CD4-positive, CD25-positive, alpha-beta regulatory T cell (primary cell): ENCODE data around the gene KRT32. TPM values are rescaled to one million over a fixed set of nuclear protein-coding genes. Genes with fewer than 3 reads are reported as not detected.
"Not testable (repeated sequence)": the region's sequence is repeated elsewhere in the genome, so short reads cannot be mapped to it uniquely, and the experiment has no call there.

Experiments
- ATAC-seq, 2 donors: fragments of 150-1000 bp; cut with Tn5 transposase; one replicate each; pipeline ENCODE4 v1.10.0; 2021; ENCODE audit warnings: low read depth in 2 of 2, moderate number of reproducible peaks in 2 of 2, moderate library complexity in 1 of 2
- DNase-seq, 3 donors: peaks; one replicate each; pipeline versions ENCODE4 v3.0.0 to v3.0.0-alpha.2; 2012 to 2022; ENCODE audit warnings: mixed read lengths in 1 of 3
- H3K27ac ChIP-seq: one replicate; pipeline ENCODE4 v1.7.0; 2013; ENCODE audit warnings: mild to moderate bottlenecking, low read length; ENCODE audit not compliant: insufficient read depth, poor library complexity, severe bottlenecking
- H3K27me3 ChIP-seq: one replicate; pipeline ENCODE4 v1.7.0; 2013; ENCODE audit warnings: low read length; ENCODE audit not compliant: control insufficient read depth, insufficient read depth
- H3K36me3 ChIP-seq: one replicate; pipeline ENCODE4 v1.7.0; 2013; ENCODE audit warnings: mild to moderate bottlenecking, low read length, moderate library complexity; ENCODE audit not compliant: control insufficient read depth, insufficient read depth
- H3K4me1 ChIP-seq: 2 replicates; pipeline ENCODE4 v1.7.0; 2013; ENCODE audit warnings: mild to moderate bottlenecking, low read length; ENCODE audit not compliant: insufficient read depth, control insufficient read depth, poor library complexity, severe bottlenecking
- H3K4me3 ChIP-seq: one replicate; pipeline ENCODE4 v1.7.0; 2013; ENCODE audit warnings: low read depth, mild to moderate bottlenecking, low read length, moderate library complexity
- H3K9me3 ChIP-seq, 2 experiments: 1 replicate in 1 of 2; 2 replicates in 1 of 2; pipeline ENCODE4 v1.7.0; 2013; ENCODE audit warnings: low read length in 2 of 2, mild to moderate bottlenecking in 1 of 2, moderate library complexity in 1 of 2; ENCODE audit not compliant: control insufficient read depth in 2 of 2
- H3K27ac Mint-ChIP-seq, 3 donors: one replicate each; pipeline ENCODE4 v1.8.0; 2020 to 2022; ENCODE audit warnings: mild to moderate bottlenecking in 3 of 3, mixed read lengths in 3 of 3, moderate library complexity in 2 of 3
- H3K27me3 Mint-ChIP-seq: one replicate; pipeline ENCODE4 v1.8.0; 2022; ENCODE audit warnings: mild to moderate bottlenecking, mixed read lengths
- H3K36me3 Mint-ChIP-seq: one replicate; pipeline ENCODE4 v1.8.0; 2020; ENCODE audit warnings: mixed read lengths
- H3K4me1 Mint-ChIP-seq, 4 donors: one replicate each; pipeline ENCODE4 v1.8.0; 2020 to 2022; ENCODE audit warnings: mixed read lengths in 4 of 4, mild to moderate bottlenecking in 1 of 4
- H3K4me3 Mint-ChIP-seq, 4 donors: one replicate each; pipeline ENCODE4 v1.8.0; 2020 to 2022; ENCODE audit warnings: mild to moderate bottlenecking in 4 of 4, mixed read lengths in 4 of 4, moderate library complexity in 3 of 4
- H3K9me3 Mint-ChIP-seq, 7 donors: one replicate each; pipeline ENCODE4 v1.8.0; 2020 to 2022; ENCODE audit warnings: mixed read lengths in 7 of 7, mild to moderate bottlenecking in 3 of 7, moderate library complexity in 2 of 7
- polyA plus RNA-seq, 4 donors: library from polyadenylated mRNA; unstranded; fragments of 300-500 nt; fragmentation: Illumina TruSeq; gene quantifications; one replicate each; pipeline ENCODE4 v1.2.3, GENCODE V29; 2021
- total RNA-seq: library from RNA; stranded (reverse); gene quantifications from one replicate; pipeline ENCODE4 v1.2.3, GENCODE V29; 2022

The KRT32 gene
- total and polyA plus RNA-seq, 5 donors from 2014 or later: not detected

- DNase-seq (no peak), ATAC-seq (no peak)
- no peaks in the 10 kb centered on the region for H3K9me3 Mint-ChIP-seq
- H3K9me3 ChIP-seq: no peaks in the 10 kb centered on the region
- H3K36me3 Mint-ChIP-seq: no peaks in the 10 kb centered on the region
- H3K27me3 ChIP-seq: peaks cover 5% of the 10 kb centered on the region
- H3K4me1 ChIP-seq: no peaks in the 10 kb centered on the region
- H3K27ac ChIP-seq: no peak overlapping the region
- peaks cover 5% of the 10 kb centered on the region for H3K27me3 Mint-ChIP-seq
- no peak overlapping the region for H3K4me3 Mint-ChIP-seq
- no peak overlapping the region for H3K4me3 ChIP-seq
- no peak overlapping the region for H3K27ac Mint-ChIP-seq
- H3K36me3 ChIP-seq: no peaks in the 10 kb centered on the region
- no peaks in the 10 kb centered on the region for H3K4me1 Mint-ChIP-seq
These were observed 32.8 kb downstream of the KRT32 start for GRCh38 chr17:41434415-41434814.

DNA sequence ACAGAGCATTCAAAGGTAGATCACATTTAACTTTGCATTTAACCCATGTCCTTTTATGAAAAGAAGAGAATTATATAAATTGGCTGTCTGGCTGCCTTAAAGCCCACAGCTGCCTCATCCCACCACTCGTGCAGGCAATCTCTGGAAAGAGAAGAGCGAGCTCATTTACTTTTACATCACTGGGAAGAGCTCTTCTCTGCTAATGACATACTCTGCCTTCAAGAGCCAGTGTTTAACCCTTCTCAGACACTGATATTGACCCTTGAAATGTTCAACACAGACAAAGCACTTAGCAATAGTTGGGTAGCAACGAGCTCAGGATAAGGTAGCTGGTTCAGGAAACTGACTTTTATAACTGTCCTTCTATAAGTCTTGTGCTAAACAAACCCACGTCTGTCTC, 33.2 kb downstream of the KRT32 start:
- Mint-ChIP-seq H3K27me3 (peaks cover 5% of the 10 kb centered on the region), H3K4me1 (no peaks in the 10 kb centered on the region), H3K4me3 (no peak overlapping the region), H3K9me3 (no peaks in the 10 kb centered on the region), H3K36me3 (no peaks in the 10 kb centered on the region), H3K27ac (no peak overlapping the region)
- H3K4me1 ChIP-seq: no peaks in the 10 kb centered on the region
- H3K27me3 ChIP-seq: peaks cover 5% of the 10 kb centered on the region
- H3K4me3 ChIP-seq: no peak overlapping the region
- no peak overlapping the region for H3K27ac ChIP-seq
- H3K36me3 ChIP-seq: no peaks in the 10 kb centered on the region
- H3K9me3 ChIP-seq: no peaks in the 10 kb centered on the region
- ATAC-seq (no peak), DNase-seq (no peak)

DNA sequence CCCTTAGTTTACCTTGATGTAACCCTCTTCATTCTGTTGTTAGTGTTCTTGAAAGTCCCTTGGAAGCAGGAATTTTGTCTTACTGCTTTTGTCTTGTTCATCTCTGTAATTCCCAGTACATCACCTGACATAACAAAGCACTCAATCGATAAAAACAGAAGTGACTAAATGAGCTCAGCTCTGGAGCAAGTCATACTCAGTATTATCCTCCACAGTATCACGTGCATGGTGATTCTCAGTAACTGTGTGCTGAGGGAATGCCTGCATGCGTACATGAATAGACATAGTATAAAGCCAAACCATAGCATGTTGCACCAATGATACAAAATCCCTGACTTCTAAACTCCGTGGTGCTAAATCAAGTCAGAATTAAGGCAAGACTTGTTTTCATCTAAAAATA, 33.6 kb downstream of the KRT32 start:
- no peak overlapping the region for H3K4me3 ChIP-seq
- H3K9me3 ChIP-seq: no peaks in the 10 kb centered on the region
- ATAC-seq: no peak
- H3K36me3 Mint-ChIP-seq: no peaks in the 10 kb centered on the region
- H3K4me3 Mint-ChIP-seq: no peak overlapping the region
- peaks cover 5% of the 10 kb centered on the region for H3K27me3 Mint-ChIP-seq
- H3K9me3 Mint-ChIP-seq: no peaks in the 10 kb centered on the region
- peak overlapping the region in 1 of 3 donors; percentile 83 for H3K27ac Mint-ChIP-seq
- H3K36me3 ChIP-seq: no peaks in the 10 kb centered on the region
- H3K27me3 ChIP-seq: peaks cover 5% of the 10 kb centered on the region
- no peak for DNase-seq
- no peaks in the 10 kb centered on the region for H3K4me1 Mint-ChIP-seq
- no peak overlapping the region for H3K27ac ChIP-seq
- H3K4me1 ChIP-seq: no peaks in the 10 kb centered on the region

- H3K27ac Mint-ChIP-seq, H3K4me1 ChIP-seq, H3K4me1 Mint-ChIP-seq, H3K4me3 ChIP-seq, H3K27me3 ChIP-seq, H3K4me3 Mint-ChIP-seq, DNase-seq, H3K36me3 Mint-ChIP-seq, ATAC-seq, H3K36me3 ChIP-seq, H3K27ac ChIP-seq, H3K9me3 Mint-ChIP-seq, H3K9me3 ChIP-seq: not testable (repeated sequence)
- peaks cover 12% of the 10 kb centered on the region for H3K27me3 Mint-ChIP-seq
These were observed 36.8 kb downstream of the KRT32 start for GRCh38 chr17:41430376-41430775.

- Mint-ChIP-seq H3K27ac (no peak overlapping the region), H3K9me3 (no peaks in the 10 kb centered on the region), H3K4me1 (no peaks in the 10 kb centered on the region), H3K4me3 (no peak overlapping the region), H3K36me3 (no peaks in the 10 kb centered on the region), H3K27me3 (peaks cover 12% of the 10 kb centered on the region)
- Histone ChIP-seq H3K27ac (no peak overlapping the region), H3K36me3 (no peaks in the 10 kb centered on the region), H3K9me3 (no peaks in the 10 kb centered on the region), H3K27me3 (peaks cover 3% of the 10 kb centered on the region), H3K4me3 (no peak overlapping the region), H3K4me1 (no peaks in the 10 kb centered on the region)
- ATAC-seq: no peak
- no peak for DNase-seq
These were observed 37.5 kb downstream of the KRT32 start for GRCh38 chr17:41429667-41430066.

DNA sequence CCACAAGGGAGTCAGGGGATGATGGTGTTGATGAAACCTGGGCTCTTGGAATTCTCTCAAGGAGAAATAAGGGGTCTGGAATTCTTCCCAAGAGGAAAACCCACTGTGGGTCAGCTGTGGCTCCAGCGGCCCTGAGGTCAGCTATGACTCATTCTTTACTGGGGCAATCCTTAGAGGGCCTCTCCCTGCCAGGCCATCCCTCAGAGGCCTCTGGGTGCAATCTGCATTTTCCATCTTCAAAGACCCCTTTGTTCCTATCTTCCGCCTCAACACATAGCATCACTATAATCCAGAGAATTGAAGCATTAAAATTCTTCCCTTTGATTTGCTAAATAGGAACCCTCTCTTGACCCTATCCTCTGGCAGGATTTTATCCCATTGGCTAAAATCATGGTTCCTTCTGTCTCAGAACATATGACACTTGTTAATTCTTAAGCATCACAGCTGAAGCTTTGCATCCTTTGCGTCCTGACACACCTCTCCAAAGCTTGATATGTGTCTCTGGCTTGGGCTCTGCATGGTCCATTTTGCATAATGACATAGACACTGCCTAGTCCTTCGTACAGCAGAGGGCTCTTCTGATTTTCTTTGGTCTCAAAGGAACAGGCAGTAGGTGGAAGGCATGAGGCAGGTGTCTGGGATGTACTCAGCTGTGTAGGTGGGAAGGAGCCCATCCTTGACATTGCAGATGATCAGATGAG, 38.4 kb downstream of the KRT32 start:
- Histone ChIP-seq H3K27me3 (peaks cover 3% of the 10 kb centered on the region), H3K36me3 (no peaks in the 10 kb centered on the region), H3K27ac (no peak overlapping the region), H3K4me3 (no peak overlapping the region), H3K4me1 (no peaks in the 10 kb centered on the region), H3K9me3 (no peaks in the 10 kb centered on the region)
- no peak overlapping the region for H3K27ac Mint-ChIP-seq
- no peak for ATAC-seq
- peaks cover 12% of the 10 kb centered on the region for H3K27me3 Mint-ChIP-seq
- DNase-seq: no peak
- H3K9me3 Mint-ChIP-seq: no peaks in the 10 kb centered on the region
- no peaks in the 10 kb centered on the region for H3K36me3 Mint-ChIP-seq
- H3K4me1 Mint-ChIP-seq: no peaks in the 10 kb centered on the region
- no peak overlapping the region for H3K4me3 Mint-ChIP-seq

GRCh38 chr17:41424111-41424635, 43.0 kb downstream of the KRT32 start, which contains the start of gene KRT37:
Gene KRT37, minus strand, starts transcription at chr17:41424585. Its CDS starts 62 bp downstream, at chr17:41424523.
- no peaks in the 10 kb centered on the region for H3K4me1 ChIP-seq
- no peak within 1 kb of the TSS for H3K27ac ChIP-seq
- Mint-ChIP-seq H3K9me3 (no peaks in the 10 kb centered on the region), H3K27ac (no peak within 1 kb of the TSS), H3K4me1 (peaks cover 0 to 2% (median 0%) of the 10 kb centered on the region in 4 donors), H3K4me3 (no peak within 1 kb of the TSS), H3K27me3 (peaks cover 14% of the 10 kb centered on the region), H3K36me3 (no peaks in the 10 kb centered on the region)
- peak in 1 of 2 donors; percentile 31 for ATAC-seq
- DNase-seq: no peak
- H3K27me3 ChIP-seq: no peaks in the 10 kb centered on the region
- H3K9me3 ChIP-seq: no peaks in the 10 kb centered on the region
- H3K36me3 ChIP-seq: no peaks in the 10 kb centered on the region
- H3K4me3 ChIP-seq: no peak within 1 kb of the TSS

DNA sequence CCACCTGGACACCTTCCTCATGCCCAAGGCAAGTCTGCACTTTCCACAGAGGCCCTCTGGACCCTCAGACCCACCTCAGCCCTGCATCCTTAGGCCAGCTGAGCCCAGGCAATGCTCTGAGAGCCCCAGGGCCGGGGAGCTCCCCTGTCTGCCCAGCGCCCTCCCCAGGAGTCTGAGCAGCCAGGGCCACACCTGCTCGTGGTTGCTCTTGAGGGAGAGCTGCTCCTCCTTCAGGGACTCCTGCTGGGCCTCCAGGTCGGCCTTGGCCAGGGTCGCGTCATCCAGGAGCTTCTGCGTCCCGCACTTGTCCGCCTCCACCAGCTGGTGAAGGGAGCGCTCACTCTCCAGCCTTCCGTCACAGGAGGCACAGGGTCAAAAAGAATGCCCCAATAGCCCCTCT, 44.6 kb downstream of the KRT32 start:
- not testable (repeated sequence) for ATAC-seq, H3K4me1 ChIP-seq, H3K4me1 Mint-ChIP-seq, H3K4me3 ChIP-seq, H3K4me3 Mint-ChIP-seq, H3K27ac Mint-ChIP-seq, H3K27ac ChIP-seq, H3K36me3 Mint-ChIP-seq, H3K36me3 ChIP-seq, DNase-seq, H3K9me3 Mint-ChIP-seq, H3K9me3 ChIP-seq, H3K27me3 ChIP-seq
- H3K27me3 Mint-ChIP-seq: peaks cover 14% of the 10 kb centered on the region
